OCI-LY3 (cell line): ENCODE results near the gene KYNU.

Source experiments
- H2AFZ ChIP-seq: fragments of 200-600, 300-600 bp; shearing (Covaris generic); 2 replicates; pipeline ENCODE4 v1.6.0; 2014; ENCODE audit warnings: antibody characterized with exemption, low read depth, low read length
- H3K27ac ChIP-seq: fragments of 200-600, 300-600 bp; sonication (generic); 2 replicates; pipeline ENCODE4 v1.5.1; 2014; ENCODE audit warnings: mild to moderate bottlenecking, low read length, moderate library complexity, mixed read lengths
- H3K27me3 ChIP-seq: fragments of 200-600, 300-600 bp; sonication (generic); 2 replicates; pipeline ENCODE4 v1.6.1; 2014; ENCODE audit warnings: low read depth, low read length, mixed read lengths
- H3K36me3 ChIP-seq: fragments of 200-600, 300-600 bp; sonication (generic); replicated peaks from 2 replicates; pipeline ENCODE3; 2014; ENCODE audit warnings: low read depth, low read length, mixed read lengths
- H3K4me1 ChIP-seq: fragments of 300-600, 200-600 bp; sonication (generic); 2 replicates; pipeline ENCODE4 v1.6.1; 2014; ENCODE audit warnings: low read length, mixed read lengths
- H3K4me2 ChIP-seq: fragments of 200-600, 300-600 bp; sonication (generic); 2 replicates; pipeline ENCODE4 v1.6.1; 2014; ENCODE audit warnings: low read length, mixed read lengths
- H3K4me3 ChIP-seq: fragments of 300-600, 200-600 bp; sonication (generic); 2 replicates; pipeline ENCODE4 v1.5.1; 2014; ENCODE audit warnings: antibody characterized with exemption, mild to moderate bottlenecking, low read length, moderate library complexity
- H3K79me2 ChIP-seq: fragments of 300-600, 200-600 bp; shearing (Covaris generic); 2 replicates; pipeline ENCODE4 v1.6.1; 2014; ENCODE audit warnings: mild to moderate bottlenecking, low read length, mixed read lengths
- H3K9ac ChIP-seq: fragments of 300-600, 200-600 bp; shearing (Covaris generic); 2 replicates; pipeline ENCODE4 v1.6.0; 2014; ENCODE audit warnings: mild to moderate bottlenecking, low read length, moderate library complexity
- H3K9me3 ChIP-seq: fragments of 200-600, 300-600 bp; shearing (Covaris generic); 2 replicates; pipeline ENCODE4 v1.6.1; 2014; ENCODE audit warnings: low read length, mixed read lengths; ENCODE audit not compliant: insufficient read depth
- H4K20me1 ChIP-seq: fragments of 200-600, 300-600 bp; sonication (generic); 2 replicates; pipeline ENCODE4 v1.6.1; 2016; ENCODE audit warnings: low read length, mixed read lengths; ENCODE audit not compliant: insufficient read depth
- EZH2phosphoT487 ChIP-seq: fragments of 200-600 bp; shearing (Covaris generic); IDR thresholded peaks from 2 replicates; pipeline ENCODE4 v1.6.1; 2018; ENCODE audit warnings: antibody characterized with exemption, mixed run types, low read depth
- TF ChIP-seq, protein P1 (sequence below): fragments of 200-600, 300-600 bp; sonication (generic); IDR thresholded peaks from 2 replicates; pipeline ENCODE4 v1.5.1; 2014; ENCODE audit warnings: antibody characterized with exemption, low read length, low read depth

KYNU gene

GRCh38 chr2:143026411-143027054 lies 149.1 kb downstream of the KYNU start:
- H3K27me3 ChIP-seq = no peaks in the 10 kb centered on the region
- no peak overlapping the region for H2AFZ ChIP-seq
- H3K4me3 ChIP-seq = no peak overlapping the region
- H3K9ac ChIP-seq = no peak overlapping the region
- H3K36me3 ChIP-seq = no peaks in the 10 kb centered on the region
- no peaks in the 10 kb centered on the region for H3K79me2 ChIP-seq
- H3K4me1 ChIP-seq = peaks cover 13% of the 10 kb centered on the region
- H3K27ac ChIP-seq = no peak overlapping the region
- no peaks in the 10 kb centered on the region for H4K20me1 ChIP-seq
- H3K9me3 ChIP-seq = no peaks in the 10 kb centered on the region
- TF ChIP-seq EZH2phosphoT487 = no peak
- TF ChIP-seq, protein P1, sequence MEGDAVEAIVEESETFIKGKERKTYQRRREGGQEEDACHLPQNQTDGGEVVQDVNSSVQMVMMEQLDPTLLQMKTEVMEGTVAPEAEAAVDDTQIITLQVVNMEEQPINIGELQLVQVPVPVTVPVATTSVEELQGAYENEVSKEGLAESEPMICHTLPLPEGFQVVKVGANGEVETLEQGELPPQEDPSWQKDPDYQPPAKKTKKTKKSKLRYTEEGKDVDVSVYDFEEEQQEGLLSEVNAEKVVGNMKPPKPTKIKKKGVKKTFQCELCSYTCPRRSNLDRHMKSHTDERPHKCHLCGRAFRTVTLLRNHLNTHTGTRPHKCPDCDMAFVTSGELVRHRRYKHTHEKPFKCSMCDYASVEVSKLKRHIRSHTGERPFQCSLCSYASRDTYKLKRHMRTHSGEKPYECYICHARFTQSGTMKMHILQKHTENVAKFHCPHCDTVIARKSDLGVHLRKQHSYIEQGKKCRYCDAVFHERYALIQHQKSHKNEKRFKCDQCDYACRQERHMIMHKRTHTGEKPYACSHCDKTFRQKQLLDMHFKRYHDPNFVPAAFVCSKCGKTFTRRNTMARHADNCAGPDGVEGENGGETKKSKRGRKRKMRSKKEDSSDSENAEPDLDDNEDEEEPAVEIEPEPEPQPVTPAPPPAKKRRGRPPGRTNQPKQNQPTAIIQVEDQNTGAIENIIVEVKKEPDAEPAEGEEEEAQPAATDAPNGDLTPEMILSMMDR = no peak
- no peak overlapping the region for H3K4me2 ChIP-seq

DNA sequence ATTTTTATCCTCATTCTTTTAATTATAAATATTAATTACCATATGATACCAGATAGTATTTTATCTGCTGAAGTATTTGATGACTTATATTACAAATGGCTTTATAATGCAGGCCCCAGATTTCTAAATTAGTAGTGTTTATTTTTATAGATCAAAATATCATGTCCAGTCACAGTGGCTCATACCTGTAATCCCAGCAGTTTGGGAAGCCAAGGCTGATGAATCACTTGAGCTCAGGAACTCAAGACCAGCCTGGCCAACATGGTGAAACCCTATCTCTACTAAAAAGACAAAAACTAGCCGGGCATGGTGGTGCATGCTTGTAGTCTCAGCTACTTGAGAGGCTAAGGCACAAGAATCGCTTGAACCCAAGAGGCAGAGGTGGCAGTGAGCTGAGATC lies 151.7 kb downstream of the KYNU start:
- H3K4me1 ChIP-seq = peaks cover 15% of the 10 kb centered on the region
- H3K79me2 ChIP-seq = no peaks in the 10 kb centered on the region
- no peaks in the 10 kb centered on the region for H3K27me3 ChIP-seq
- H3K9ac ChIP-seq = no peak overlapping the region
- no peak for TF ChIP-seq EZH2phosphoT487
- TF ChIP-seq, protein P1 = no peak
- H3K9me3 ChIP-seq = no peaks in the 10 kb centered on the region
- no peak overlapping the region for H2AFZ ChIP-seq
- no peak overlapping the region for H3K4me2 ChIP-seq
- H3K36me3 ChIP-seq = no peaks in the 10 kb centered on the region
- H3K27ac ChIP-seq = no peak overlapping the region
- H3K4me3 ChIP-seq = no peak overlapping the region
- H4K20me1 ChIP-seq = no peaks in the 10 kb centered on the region

DNA sequence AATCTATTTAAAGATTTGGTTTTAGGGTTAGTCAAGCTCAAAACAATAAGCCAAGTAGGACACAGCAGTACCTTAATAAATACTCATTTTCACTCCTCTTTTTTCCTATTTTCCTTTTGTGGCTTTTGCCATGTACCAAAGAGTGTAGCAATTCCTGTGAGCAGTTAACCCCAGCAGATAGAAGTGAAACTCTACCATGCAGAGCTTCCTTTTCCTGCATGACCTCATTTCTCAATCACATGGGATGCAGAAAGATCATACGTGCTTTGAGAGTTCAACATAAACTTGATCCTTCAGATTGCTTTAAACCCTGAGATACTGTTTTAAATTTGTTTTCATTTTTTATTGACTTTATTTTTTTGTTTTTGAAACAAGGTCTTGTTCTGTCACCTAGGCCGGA lies 152.7 kb downstream of the KYNU start:
- Histone ChIP-seq H3K36me3 (no peaks in the 10 kb centered on the region), H3K27me3 (no peaks in the 10 kb centered on the region), H3K27ac (no peak overlapping the region), H4K20me1 (no peaks in the 10 kb centered on the region), H3K4me2 (peak overlapping the region; percentile 29), H3K79me2 (no peaks in the 10 kb centered on the region), H2AFZ (no peak overlapping the region), H3K4me1 (peaks cover 15% of the 10 kb centered on the region), H3K9ac (no peak overlapping the region), H3K9me3 (no peaks in the 10 kb centered on the region), H3K4me3 (no peak overlapping the region)
- TF ChIP-seq, protein P1 = no peak
- TF ChIP-seq EZH2phosphoT487 = no peak

- Histone ChIP-seq H3K9ac (no peak overlapping the region), H3K36me3 (no peaks in the 10 kb centered on the region), H3K9me3 (no peaks in the 10 kb centered on the region), H3K4me2 (0 out of 2 replicates have a peak overlapping the region, but pooled peaks have one; percentile 5), H3K79me2 (no peaks in the 10 kb centered on the region), H3K27ac (no peak overlapping the region), H3K27me3 (no peaks in the 10 kb centered on the region), H4K20me1 (no peaks in the 10 kb centered on the region), H3K4me3 (no peak overlapping the region), H3K4me1 (peaks cover 15% of the 10 kb centered on the region), H2AFZ (no peak overlapping the region)
- TF ChIP-seq EZH2phosphoT487 = no peak
- TF ChIP-seq, protein P1 = peak; percentile 99
Measured at GRCh38 chr2:143034292-143035074, 157.0 kb downstream of the KYNU start.
